A549 treated with CpdA at 1 μM for 4 hours (cell line): ENCODE results near the gene JAML. TPM values are rescaled to one million over a fixed set of nuclear protein-coding genes. Genes with fewer than 3 reads are reported as not detected.

ENCODE experiments used
- total RNA-seq: library from RNA; stranded (reverse); fragments of 200-300 nt; extraction: Qiagen RNA extraction; gene quantifications from 5 replicates; pipeline ENCODE4 v1.2.3, GENCODE V29; 2022; ENCODE audit warnings: low read depth

The JAML gene, protein sequence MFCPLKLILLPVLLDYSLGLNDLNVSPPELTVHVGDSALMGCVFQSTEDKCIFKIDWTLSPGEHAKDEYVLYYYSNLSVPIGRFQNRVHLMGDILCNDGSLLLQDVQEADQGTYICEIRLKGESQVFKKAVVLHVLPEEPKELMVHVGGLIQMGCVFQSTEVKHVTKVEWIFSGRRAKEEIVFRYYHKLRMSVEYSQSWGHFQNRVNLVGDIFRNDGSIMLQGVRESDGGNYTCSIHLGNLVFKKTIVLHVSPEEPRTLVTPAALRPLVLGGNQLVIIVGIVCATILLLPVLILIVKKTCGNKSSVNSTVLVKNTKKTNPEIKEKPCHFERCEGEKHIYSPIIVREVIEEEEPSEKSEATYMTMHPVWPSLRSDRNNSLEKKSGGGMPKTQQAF
- total RNA-seq = not detected in 5 replicates

DNA sequence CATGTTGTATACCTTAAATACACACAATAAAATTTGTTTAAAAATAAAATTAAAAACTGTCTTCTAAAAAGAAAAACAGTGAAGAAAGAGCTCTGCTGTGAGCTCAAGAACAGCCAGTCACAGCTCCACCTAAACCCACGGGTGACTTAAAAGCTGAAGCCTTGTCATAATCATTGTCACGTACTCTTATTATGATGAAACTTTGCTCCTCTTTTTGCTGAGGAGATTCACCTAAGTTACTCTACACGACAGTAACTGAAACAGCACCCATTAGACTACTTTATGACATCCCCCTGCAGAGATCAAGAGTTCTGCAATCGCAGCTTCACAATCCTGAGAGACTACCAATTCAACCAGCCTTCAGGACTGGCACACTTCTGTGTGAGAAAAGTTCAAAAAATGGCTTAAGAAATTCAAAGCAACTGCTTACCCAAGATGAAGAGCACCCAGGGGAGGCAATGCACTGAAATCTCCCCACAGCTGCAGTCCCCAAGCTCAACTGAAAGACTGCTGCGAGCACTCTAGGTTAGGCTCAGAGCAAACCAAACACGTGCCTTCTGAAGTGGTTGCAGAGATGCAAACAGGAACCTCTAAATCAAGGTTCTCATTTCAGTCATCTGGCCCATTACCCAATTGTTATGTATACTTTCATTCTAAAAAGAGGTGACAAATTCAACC, at the start of gene JAML:
Gene JAML, minus strand, starts transcription at position 501 of the 678 bp plus-strand sequence. CDS start 10,145 bp downstream, outside the sequence.

DNA sequence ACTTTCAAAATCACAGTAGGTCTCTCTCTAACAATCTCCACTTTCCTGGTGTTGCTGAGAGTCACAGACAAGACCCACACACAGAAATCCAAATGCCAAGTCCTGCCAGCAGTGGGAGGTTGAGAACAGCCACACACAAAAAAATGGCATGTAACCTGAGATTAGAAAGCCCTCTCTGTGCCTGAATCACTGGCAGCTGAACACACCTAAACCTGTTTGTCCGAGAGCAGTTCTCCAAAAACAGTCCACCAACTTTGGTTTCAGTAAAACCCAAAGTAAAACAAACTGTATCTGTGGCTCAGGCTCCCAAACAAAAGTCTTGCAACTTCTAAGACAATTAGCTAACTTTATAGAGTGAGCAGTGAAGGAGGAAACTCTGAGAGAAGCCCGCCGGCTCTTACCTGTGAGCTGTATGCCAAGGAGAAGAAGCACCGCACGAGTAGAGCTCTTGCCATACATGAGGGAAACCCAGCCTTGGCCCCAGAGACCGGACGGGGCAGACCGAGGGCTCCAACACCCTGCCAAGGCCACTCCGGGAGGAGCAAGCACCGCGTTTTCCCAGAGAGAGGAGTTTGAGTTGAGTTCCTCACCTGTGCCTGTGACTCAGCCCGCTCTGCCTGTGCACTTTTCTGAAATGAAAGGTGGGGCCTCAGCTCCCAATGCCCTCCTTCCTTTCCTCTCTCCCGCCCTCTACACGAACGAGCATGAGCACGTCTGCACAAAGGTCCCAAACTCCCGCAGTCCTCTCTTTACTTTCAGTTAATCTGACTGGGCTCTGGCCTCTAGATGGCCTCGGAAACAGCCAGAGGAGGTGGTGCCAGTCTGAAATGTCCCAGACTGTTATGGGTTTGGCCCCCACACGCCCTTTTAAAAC, 39.1 kb upstream of the JAML start, which contains the start of gene MPZL2:
Gene MPZL2, minus strand, starts transcription at position 603 of the 874 bp plus-strand sequence. Its CDS starts 144 bp downstream, at position 459.

DNA sequence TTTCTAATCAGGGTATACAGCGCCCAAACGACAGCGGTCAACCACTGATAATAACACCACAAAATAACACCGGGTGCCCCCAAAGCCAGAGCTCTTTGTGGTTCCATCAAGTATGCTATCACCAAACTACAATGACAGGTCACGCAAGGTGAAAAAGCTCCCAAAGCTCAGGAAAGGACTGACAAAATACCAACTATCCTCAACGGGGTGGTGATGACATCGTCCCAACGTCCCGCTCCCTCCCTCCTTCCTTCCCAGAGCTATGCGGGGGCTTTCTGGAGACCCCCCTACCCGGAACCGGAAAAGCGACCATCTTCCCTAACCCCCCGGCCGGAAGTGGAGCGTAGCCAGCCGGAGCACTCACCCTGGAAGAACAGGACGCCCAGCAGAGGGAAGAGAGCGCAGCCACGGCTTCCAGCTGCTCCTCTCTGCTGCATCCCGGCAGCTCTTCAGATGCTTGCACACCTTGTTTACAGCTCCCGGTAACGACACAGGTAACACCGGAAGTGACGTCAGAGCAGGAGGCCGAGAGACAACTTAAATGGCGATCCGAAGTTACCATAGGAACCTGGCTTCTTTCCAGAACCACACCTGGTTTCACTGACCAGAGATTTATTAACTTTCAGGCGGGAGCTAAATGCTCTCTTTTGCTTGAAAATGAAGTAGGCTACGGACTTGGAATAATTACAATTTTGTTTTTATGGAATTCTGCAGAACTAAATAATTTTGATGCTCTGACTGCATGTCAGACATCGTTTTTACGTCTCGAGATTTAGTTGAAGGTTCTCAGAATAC, 27.2 kb upstream of the JAML start, which contains the start of gene MPZL3:
Gene MPZL3, minus strand, starts transcription at position 508 of the 795 bp plus-strand sequence. Its CDS starts 71 bp downstream, at position 437.

DNA sequence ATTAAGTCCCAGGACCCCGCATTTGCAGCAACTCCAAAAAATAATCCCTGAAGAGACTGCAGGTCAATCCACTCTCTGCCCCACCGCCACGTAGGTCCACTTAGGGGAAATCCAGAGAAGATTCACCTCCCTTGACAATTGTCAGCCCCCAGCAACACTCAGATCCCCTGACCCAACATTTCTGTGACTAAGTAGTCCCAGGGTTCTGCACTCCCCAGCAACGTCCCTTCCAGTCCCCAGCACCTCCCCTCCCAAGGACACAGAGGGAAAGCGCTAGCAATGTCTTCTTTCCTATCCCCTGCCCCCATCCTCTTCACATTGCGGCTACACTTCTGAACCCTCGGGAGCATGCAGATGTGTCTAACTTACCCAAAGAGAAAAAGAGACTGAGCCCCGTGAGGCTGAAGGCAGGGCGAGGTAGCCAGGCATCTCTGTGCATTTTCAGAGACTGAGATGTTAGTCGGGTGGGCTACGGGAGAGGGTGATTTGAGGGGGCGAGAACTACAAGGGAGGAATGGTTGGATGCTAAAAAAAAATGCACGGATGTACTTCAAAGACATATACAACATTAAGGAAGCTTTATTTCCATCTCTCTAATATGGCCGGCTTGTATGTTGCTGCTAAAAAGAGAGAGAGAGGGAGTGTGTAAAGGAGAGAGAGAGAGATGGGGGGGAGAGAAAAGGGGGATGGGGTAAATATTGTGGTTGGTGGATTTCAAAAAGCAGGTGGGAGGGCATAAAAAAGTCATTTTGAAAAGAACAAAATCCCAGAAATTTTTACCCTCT, 48.6 kb downstream of the JAML start, which contains the start of gene SCN2B:
Gene SCN2B, minus strand, starts transcription at position 647 of the 785 bp plus-strand sequence. Its CDS starts 208 bp downstream, at position 439.

DNA sequence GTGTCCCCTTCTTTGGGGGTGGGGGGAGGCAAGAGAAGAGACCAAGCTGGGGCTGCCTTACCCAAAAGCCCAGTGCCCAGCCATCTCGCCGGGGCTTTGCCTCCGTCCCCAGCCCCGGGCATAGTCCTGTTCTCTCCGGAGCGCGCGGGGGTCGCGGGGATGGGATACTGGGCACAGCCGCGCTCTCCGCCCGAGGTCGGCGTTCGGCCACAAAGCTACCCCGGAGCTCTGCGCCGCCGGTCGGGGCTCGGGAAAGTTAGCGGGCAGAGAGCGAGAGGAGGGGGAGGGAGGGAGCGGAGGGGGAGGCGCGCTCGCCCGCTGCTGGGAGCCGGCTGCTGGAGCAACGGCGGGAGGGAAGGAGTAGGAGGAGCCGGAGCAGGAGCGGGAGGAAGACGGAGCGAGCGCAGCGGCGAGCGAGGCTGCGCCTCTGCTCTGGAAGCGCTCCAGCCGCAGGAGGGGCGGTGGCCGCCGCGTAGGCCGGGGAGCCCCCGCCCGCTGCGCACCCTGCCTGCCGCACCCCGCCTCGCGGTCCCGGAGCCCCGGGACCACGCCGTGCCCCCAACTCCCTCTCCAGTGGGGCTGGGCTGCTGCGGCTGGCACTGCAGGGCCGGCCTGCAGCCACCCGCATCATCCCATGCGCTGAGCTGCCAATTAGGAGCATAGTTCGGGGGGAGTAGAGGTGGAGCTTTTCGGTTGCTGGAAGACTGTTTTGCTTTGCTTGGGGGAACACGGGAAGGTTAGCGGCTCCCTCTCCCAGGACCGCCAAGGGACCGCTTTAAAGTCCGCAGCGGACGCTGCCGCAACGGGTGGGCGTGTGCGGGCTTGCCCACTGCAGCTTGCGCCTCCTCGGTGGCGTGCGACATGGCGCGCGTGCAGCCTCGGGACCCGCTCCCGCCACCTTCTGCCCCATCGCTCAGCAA, 72.0 kb downstream of the JAML start, which contains the start of gene SCN4B:
Gene SCN4B, minus strand, starts transcription at position 272 of the 920 bp plus-strand sequence. Its CDS starts 150 bp downstream, at position 122.

Other genes starting within 250 kb of the JAML start
- gene IL10RA, start 238.6 kb downstream of the JAML start, total RNA-seq = 0.05 to 0.08 TPM (median 0.05 TPM) in 4 of 5 replicates, not detected in the other
- gene TMPRSS4, start 147.9 kb downstream of the JAML start, total RNA-seq = not detected in 5 replicates
- not detected in 5 replicates for gene SMIM35, start 138.0 kb downstream of the JAML start, total RNA-seq
- 0.08 to 0.09 TPM in 2 of 5 replicates, not detected in the others for gene SCN4B, start 72.2 kb downstream of the JAML start, total RNA-seq
- gene SCN2B, start 48.4 kb downstream of the JAML start, total RNA-seq = not detected in 5 replicates
- gene MPZL3, start 27.4 kb upstream of the JAML start, total RNA-seq = 0.23 to 0.60 TPM (median 0.38 TPM) in 5 replicates
- gene MPZL2, start 39.3 kb upstream of the JAML start, total RNA-seq = not detected in 5 replicates
- not detected in 5 replicates for gene CD3E, start 79.7 kb upstream of the JAML start, total RNA-seq
- not detected in 5 replicates for gene CD3D, start 117.7 kb upstream of the JAML start, total RNA-seq
- gene CD3G, start 119.3 kb upstream of the JAML start, total RNA-seq = not detected in 5 replicates
- 9.1 to 12.4 TPM (median 10.2 TPM) in 5 replicates for gene UBE4A, start 134.6 kb upstream of the JAML start, total RNA-seq
- 161 to 221 TPM (median 192 TPM) in 5 replicates for gene ATP5MG, start 176.6 kb upstream of the JAML start, total RNA-seq
- 10.5 to 18.8 TPM (median 13.5 TPM) in 5 replicates for gene KMT2A, start 211.5 kb upstream of the JAML start, total RNA-seq